GM21390 (cell line): ENCODE results near the gene CXCR2.
A peak's percentile ranks its signal among the peaks of the same experiment; 100 is the strongest.

Experiments
- ATAC-seq: cut with Tn5 transposase; IDR thresholded peaks from one replicate; pipeline ENCODE4 v1.9.1; 2021; ENCODE audit not compliant: unreplicated experiment

Gene CXCR2

DNA sequence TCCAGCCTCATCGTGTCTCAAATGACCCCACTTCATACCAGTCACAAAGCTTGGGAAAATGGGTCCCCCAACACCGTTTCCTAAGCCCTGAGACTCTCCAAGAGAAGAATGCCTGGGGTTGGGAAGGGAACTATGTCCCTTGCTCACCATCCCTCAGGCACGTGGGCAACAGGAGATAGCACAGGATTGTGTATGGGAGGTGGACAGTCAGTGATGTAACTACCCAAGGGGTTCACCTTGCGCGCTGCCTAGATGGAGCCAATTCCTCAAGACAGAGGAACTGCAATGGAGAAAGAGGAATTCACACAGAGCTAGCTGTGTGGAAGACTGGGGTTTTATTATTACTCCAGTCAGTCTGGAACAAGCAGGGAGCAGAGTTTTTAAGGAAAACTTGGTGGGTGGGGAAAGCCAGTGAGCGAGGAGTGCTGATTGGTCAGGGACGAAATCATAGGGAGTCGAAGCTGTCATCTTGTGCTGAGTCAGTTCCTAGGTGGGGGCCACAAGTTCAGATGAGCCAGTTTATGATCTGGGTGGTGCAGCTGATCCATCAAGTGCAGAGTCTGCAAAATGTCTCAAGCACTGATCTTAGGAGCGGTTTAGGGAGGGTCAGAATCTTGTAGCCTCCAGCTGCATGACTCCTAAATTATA lies 54.8 kb downstream of the CXCR2 start:
- ATAC-seq = no peak

DNA sequence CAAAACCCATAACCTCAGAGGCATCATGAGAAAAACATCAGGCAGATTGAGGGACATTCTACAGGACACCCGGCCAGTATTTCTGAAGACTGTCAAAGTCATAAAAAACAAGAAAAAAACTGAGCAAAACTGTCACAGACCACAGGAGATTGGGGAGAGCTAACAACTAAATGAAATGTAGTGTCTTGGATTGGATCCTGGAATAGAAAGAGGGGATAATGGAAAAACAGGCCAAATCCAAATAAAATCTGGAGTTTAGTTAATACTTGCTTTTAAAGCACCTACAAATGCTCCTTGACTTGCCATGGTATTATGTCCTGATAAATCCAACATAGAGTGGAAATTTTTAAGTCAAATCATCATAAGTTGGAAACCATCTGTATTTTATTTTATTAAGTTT lies 58.5 kb downstream of the CXCR2 start:
- no peak for ATAC-seq

DNA sequence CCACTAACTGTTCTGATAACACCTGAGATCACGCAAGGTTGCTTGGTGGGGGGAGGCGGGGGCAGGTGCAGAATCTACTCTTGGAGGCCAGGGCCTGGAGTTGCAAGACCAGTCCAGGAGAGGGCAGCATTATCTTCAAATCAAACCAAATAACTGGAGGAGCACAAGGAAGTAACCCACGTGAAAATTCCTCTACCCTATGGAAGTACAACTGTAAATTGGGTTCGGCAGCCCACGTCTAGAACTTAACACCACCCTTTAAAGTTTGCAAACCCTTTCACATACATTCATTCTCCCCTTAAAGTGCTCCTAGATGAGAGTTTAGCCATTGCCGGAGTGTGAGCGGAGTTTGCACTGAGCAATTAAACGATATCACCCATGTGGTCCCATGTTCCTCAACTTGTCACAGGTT lies 60.5 kb downstream of the CXCR2 start:
- peak; percentile 76 for ATAC-seq
